Neural cell (in vitro differentiated cells): ENCODE measurements around the gene ZBTB42.

Experiments used
- EP300 ChIP-seq: fragments of 450-650 bp; conservative IDR thresholded peaks from 2 replicates; pipeline ENCODE4 v1.6.1; 2014; ENCODE audit warnings: antibody characterized with exemption, mild to moderate bottlenecking, moderate library complexity; ENCODE audit not compliant: poor library complexity, severe bottlenecking
- EZH2 ChIP-seq: fragments of 200-600, 300-800 bp; shearing (Covaris generic), sonication (generic); IDR thresholded peaks from 2 replicates; pipeline ENCODE4 v1.6.1; 2014; ENCODE audit warnings: antibody characterized with exemption, low read length, borderline replicate concordance, mild to moderate bottlenecking; ENCODE audit not compliant: insufficient read depth, poor library complexity, severe bottlenecking
- TF ChIP-seq, protein P1 (sequence below): fragments of 450-650 bp; IDR thresholded peaks from 2 replicates; pipeline ENCODE4 v1.5.1; 2014; ENCODE audit warnings: antibody characterized with exemption, mild to moderate bottlenecking, moderate library complexity; ENCODE audit not compliant: poor library complexity, severe bottlenecking

DNA sequence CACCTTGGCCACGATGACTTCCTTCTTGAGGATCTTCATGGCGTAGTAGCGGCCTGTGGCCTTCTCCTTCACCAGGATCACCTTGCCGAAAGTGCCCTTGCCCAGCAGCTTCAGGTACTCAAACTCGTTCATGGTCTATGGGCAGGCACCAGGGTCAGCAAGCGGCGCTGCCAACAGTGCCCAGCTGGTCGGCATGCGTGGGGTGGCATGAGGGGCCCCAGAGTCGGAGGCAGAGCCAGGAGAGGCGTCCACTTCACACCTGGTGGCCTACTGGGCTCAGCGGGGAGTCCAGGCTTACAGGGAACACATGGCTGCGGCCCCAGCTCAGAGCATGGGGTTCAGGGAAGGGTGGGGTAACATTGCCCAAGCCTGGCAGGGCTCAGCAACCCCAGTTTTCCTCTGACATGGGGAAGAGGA is 25.8 kb upstream of the ZBTB42 start:
- TF ChIP-seq EP300 (no peak), EZH2 (no peak)
- TF ChIP-seq, protein P1, sequence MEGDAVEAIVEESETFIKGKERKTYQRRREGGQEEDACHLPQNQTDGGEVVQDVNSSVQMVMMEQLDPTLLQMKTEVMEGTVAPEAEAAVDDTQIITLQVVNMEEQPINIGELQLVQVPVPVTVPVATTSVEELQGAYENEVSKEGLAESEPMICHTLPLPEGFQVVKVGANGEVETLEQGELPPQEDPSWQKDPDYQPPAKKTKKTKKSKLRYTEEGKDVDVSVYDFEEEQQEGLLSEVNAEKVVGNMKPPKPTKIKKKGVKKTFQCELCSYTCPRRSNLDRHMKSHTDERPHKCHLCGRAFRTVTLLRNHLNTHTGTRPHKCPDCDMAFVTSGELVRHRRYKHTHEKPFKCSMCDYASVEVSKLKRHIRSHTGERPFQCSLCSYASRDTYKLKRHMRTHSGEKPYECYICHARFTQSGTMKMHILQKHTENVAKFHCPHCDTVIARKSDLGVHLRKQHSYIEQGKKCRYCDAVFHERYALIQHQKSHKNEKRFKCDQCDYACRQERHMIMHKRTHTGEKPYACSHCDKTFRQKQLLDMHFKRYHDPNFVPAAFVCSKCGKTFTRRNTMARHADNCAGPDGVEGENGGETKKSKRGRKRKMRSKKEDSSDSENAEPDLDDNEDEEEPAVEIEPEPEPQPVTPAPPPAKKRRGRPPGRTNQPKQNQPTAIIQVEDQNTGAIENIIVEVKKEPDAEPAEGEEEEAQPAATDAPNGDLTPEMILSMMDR, result no peak
